Measurements from ENCODE around the gene FAM168A. TPM values are rescaled to one million over a fixed set of nuclear protein-coding genes. Genes with fewer than 3 reads are reported as not detected.

Gene FAM168A
- total and polyA plus RNA-seq, 9 of the 15 experiments (the other 6 are each of a cell fraction or from before 2014, with no cell fraction given), result 0.44 to 7.2 (median 2.9) TPM

DNA sequence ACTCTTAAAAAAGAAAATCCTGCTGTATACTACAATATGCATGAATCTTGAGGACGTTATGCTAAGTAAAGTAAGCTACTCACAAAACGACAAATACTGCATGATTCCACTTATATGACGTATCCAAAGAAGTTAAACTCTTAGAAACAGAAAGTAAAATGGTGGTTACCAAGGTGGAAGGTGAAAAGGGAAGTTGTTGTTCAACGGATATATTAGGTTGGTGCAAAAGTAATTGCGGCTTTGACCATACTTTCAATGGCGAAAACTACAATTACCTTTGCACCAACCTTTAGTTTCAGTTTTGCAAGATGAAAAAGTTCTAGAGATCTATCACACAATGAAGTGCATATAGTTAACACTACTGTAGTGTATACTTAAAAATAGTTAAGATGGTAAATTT lies 101.8 kb downstream of the FAM168A start (continued):
- TF ChIP-seq, protein P1, sequence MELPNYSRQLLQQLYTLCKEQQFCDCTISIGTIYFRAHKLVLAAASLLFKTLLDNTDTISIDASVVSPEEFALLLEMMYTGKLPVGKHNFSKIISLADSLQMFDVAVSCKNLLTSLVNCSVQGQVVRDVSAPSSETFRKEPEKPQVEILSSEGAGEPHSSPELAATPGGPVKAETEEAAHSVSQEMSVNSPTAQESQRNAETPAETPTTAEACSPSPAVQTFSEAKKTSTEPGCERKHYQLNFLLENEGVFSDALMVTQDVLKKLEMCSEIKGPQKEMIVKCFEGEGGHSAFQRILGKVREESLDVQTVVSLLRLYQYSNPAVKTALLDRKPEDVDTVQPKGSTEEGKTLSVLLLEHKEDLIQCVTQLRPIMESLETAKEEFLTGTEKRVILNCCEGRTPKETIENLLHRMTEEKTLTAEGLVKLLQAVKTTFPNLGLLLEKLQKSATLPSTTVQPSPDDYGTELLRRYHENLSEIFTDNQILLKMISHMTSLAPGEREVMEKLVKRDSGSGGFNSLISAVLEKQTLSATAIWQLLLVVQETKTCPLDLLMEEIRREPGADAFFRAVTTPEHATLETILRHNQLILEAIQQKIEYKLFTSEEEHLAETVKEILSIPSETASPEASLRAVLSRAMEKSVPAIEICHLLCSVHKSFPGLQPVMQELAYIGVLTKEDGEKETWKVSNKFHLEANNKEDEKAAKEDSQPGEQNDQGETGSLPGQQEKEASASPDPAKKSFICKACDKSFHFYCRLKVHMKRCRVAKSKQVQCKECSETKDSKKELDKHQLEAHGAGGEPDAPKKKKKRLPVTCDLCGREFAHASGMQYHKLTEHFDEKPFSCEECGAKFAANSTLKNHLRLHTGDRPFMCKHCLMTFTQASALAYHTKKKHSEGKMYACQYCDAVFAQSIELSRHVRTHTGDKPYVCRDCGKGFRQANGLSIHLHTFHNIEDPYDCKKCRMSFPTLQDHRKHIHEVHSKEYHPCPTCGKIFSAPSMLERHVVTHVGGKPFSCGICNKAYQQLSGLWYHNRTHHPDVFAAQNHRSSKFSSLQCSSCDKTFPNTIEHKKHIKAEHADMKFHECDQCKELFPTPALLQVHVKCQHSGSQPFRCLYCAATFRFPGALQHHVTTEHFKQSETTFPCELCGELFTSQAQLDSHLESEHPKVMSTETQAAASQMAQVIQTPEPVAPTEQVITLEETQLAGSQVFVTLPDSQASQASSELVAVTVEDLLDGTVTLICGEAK (IDR thresholded peaks at IDR 0.05), result 0 out of 2 replicates have a peak, but pooled peaks have one; percentile 31
- TF ChIP-seq, protein P1 (CRISPR knock-in tag; IDR thresholded peaks at IDR 0.05), result no peak
- TF ChIP-seq RBM25 (IDR thresholded peaks at IDR 0.05; ENCODE audit: low read depth, low read length, severe bottlenecking), result peak; percentile 25
